ENCODE data around the gene TRIM44.
"Not testable (repeated sequence)": the region's sequence is repeated elsewhere in the genome, so short reads cannot be mapped to it uniquely, and the experiment has no call there.

TRIM44 gene

DNA sequence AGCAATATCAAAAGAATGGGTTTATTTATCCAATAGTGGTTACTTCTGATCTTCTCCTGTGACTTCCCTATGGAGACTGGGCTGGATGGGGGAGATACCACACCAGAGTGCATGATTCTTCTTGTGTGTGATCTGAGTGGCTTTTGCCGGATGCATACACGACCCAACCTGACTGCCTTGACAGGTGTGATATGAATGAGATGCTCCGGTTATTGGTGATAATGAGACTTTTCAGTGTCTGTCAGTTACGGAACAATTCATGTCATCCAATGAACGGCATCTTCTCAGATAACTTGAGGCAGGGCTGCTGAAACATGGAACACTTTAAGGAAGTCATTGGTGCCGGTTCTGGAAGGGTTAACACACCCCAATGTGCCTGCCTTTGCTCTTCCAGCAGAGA, 26.6 kb upstream of the TRIM44 start:
- no peak for DNase-seq

DNA sequence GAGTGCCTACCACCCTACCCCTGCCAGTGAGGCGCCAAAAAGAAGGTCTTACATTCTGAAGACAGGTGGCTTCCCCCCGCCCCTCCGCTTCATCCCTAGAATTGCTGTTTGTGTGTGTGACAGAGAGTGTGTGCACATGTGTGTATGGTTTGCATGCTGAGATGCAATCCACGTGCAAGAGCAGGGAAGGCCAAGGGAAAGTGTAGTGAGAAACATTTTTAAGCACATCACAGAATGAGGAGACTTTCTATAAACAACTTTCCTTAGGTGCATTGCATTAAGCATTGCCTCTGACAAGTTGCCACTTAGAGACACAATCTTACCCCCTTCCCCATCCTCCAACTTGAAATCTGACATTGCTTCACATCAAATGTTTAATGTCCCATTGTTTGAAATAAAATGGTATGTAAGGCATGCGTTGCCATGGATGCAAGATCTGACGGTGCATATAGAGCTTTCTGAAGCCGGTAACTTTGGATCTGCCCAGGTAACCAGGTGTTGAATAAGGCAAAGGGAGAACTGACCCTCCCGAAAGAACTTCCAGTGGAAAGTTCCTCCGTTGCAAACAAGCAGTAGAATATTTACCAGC, 22.9 kb upstream of the TRIM44 start:
- DNase-seq: no peak

DNA sequence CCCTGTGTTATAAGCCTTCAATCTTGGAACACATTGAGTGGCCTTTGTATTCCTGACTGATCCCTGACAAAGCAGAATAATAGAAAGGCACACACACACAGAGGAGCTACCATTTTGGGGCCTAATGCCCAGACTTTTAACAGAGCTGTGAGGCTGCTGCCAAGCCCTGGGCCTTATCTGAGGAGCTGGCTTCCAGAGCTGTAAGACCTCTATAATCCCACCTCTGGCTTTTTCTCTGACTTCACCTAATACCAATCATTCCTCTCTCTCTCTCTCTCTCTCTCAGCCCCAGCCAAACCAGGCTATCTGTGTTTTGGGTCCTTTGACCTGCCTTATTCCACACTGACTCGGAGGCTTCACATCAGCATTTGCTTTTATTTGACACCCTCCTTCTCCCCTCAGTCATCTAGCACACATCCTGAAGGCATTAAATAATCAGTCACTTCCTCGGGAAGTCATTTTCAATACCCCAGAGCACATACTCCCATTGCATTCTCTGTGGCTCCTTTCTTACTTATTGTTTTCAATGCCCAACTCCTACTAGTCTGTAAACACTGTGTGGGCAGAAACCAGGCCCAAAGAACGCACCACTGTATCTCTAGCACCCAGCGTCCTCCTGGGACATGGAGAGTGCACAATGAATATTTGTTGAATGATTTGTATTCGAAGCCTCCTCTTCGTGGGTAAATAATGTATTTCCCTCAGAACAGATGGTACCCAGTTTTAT, 21.2 kb upstream of the TRIM44 start:
- no peak for DNase-seq

DNA sequence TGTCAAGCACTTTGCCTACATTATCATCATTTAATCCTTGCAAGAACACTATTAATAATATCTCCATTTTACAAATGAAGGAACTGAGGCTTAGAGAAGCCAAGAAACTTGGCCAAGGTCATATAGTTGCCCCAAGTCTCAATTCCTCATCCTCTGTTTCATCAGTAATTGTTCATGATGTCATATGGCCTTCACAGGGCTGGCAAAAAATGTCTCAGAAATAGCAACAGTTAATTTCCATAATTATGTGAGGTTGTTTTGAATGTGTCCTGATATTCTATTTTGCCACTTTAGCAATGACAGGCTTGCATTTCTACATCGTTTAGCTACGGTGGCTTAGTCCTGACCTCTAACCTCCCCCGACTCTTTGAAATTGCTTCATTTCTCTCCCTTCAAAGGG, 20.6 kb upstream of the TRIM44 start:
- DNase-seq: no peak

DNA sequence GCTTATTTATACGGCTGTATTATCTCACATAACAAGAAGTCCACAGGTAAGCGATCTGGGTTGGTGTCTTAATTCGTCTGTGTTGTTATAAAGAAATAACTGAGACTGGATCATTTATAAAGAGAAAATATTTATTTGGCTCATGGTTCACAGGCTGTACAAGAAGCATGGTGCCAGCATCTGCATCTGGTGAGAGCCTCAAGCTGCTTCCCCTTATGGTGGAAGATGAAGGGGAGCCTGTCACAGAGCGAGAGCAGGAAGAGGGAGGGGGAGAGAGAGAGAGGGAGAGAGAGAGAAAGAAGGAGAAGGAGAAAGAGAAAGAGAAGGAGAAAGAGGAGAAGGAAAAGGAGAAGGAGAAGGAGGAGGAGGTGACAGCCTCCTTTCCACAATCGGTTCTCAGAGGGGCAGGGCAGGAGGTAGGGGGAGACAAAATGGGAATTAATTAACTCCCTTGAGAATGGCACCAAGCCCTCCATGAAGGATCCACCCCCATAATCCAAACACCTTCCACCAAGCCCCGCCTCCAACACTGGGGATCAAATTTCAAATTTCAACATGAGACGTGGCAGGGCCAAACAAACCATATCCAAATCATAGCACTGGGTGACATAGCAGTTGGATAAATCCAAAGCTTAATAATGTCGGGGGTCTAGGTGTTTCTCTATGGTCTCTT, 15.0 kb upstream of the TRIM44 start:
- no peak for DNase-seq

DNA sequence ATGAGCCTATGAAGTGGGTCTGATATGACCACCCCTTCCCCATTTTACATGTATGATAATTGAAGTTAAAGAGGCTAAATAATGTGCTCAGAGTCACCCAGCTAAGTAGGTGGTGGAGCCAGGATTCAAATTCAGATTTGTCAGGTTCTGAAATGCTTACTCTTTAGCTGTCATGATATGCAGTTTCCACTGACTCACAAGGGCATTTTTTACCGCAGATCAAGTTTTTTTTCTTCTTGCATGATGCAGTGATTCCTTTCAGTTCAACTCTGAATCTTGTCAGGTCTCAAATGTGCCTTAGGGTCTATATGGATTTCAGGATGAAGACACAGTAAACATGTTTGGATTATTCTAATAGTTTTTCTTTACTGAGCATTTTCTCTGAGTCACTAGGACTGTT, 12.6 kb upstream of the TRIM44 start:
- DNase-seq: no peak

DNA sequence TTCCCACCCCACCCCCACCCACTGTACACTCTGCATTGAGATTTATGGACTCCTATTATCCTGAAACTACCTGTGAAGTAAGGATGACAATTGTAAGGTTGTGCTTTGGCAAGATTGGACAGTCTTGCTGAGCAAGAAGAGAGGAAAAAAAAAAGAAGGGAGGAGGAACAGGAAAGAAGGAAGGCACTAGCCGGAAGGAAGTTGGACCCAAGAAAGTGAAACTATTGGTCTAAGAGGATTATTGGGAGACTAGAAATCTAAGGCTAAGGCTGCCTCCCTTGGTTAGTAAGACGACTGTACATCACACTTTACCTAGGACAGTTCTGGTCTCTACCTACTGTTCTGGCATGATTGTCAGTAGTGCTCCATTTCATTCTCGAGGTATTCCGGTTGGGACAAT, 12.1 kb upstream of the TRIM44 start:
- DNase-seq: no peak

DNA sequence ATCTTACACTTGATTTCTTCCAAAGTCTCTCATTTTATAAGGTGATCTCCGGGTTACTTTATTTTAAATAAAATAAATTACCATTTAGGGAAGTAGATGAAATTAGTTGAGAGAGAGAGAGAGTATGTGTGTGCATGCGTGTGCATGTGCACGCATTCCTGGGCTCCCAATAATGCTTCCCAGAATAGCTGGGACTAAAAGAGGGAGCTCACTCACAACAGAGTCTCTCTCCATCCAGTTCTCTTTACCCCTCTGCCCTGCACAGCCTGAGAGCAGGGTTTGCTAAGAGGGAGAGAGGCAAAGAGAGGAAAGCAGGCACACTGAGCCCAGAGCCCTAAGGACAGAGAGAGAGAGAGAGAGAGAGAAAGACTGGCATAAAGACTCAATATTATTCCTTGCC, 11.3 kb upstream of the TRIM44 start:
- DNase-seq: no peak

DNA sequence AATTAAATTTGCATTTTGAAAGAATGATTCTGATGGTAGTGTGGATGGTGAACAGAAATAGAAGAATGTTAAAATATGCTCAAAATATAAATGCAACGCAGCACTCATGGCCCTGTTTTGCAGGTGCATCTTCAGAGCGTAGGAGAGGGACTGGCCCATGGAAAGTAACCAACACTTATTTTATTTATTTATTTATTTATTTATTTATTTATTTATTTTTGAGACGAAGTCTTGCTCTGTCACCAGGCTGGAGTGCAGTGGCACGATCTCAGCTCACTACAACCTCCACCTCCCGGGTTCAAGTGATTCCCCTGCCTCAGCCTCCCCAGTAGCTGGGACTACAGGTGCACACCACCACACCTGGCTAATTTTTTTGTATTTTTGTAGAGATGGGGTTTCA, 9.8 kb upstream of the TRIM44 start:
- not testable (repeated sequence) for DNase-seq

DNA sequence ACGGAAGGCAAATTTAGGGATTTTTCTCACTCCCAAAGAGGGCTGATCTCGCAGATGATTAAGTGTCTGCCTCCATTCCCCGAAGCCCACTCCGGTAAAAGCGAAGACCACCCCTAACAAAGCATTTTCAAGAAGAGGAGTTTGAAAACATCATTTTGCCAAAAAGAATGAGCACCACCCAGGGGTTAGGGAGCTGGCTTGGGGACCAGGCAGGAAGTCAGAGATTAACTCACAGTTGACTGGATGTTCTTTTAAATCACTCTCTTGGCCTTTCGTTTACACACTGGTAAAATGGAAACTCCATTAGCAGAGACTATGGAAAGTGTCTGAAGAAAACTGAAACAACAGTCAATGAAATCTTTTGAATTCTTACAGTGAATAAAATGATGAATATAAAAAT, 7.9 kb upstream of the TRIM44 start:
- no peak for DNase-seq

DNA sequence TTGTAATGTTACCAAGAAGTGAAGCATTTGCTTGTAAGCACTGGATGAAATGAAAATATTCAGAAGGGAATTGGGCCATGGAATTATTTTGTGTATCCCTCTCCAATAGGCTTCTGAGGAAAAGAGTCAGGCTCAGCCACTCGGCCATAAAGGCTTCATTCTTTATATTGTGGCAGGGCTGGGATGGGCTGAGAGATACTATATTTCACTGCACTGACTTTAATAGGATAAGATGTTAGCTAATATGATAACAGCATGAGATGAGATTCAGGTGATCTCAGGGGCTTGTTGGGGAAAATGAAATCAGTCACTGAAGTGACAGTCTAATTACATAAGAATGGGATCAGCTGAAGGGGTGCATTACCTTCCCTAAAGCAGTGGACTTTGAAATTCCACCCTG, 7.3 kb upstream of the TRIM44 start:
- DNase-seq: no peak

DNA sequence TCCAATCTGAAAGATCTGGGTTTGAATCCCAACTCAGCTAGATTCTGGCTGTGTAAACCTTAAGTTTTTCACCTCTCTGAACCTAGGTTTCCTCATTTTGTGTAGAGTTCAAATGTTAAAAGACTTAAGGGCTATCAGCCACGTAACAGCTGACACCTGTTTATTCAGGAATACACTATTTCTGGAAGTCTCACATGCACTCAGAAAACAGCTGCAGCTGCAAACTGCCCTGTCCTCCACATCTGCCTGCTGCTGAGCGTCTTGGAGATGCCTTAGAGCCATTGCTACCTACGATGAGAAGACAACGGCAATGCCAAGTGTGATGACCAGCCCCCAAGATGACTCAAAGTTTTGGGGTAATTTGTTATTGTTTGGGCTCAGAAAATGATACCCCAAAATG, 6.7 kb upstream of the TRIM44 start:
- no peak for DNase-seq

DNA sequence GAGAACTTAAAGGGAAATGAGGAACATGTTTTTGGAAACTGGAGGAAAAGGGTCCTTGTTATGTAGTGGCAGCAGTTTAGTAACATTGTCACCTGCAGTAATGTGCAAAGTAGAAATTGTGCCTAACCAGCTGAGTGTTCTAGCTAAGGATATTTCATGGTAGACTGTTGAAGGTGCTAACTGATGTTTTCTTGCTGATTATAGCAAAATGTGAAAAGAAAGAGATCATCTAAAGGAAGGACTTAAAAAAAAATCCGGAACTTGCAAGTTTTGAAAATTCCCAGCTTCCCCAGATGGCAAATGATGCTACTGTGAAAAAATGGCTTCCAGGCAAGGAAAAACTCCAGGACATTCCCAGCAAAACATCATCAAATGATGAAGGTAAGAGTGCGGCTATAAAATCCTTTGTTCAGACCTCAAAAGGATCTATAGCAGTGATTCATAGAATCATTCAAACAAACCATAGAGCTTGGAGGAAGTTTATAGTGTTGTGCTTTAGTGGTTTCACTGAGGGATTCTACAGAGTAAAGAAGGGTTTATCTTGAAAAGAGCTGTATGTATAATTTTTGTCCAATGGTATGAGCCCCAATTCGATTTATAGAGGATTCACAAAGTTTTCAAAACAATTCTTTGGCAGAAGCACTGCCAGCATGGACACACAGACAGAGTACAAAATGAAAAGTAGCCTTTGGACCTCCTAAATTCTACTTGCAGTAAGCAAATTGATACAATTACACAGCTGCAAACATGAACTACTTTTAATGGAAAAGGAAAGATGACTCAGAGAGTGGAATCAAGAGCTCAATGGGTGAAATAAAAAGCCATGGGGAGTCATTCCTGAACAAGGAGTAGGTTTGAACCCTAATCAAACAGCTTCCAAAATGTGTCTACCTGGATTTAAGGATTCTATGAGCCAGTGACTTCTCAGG, 4.3 kb upstream of the TRIM44 start:
- no peak for DNase-seq

DNA sequence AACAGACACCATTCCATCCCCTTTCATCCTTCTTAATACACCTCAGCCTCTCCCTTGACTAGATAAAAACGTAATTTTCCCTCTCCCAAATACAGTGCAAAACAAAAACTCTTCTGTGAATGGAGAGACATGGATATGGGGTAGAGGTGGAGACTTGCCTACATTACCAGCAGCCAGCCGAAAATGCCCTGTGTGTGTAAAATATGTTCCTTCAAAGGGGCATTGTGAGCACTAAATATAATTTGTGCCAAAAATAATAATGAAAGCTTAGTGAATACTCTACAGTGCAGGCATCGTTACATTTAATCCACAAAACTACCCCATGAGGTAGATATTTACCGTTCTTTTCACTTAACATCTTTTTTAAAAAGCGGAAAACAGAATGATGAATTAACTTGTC, 1.0 kb upstream of the TRIM44 start:
- DNase-seq: no peak

DNA sequence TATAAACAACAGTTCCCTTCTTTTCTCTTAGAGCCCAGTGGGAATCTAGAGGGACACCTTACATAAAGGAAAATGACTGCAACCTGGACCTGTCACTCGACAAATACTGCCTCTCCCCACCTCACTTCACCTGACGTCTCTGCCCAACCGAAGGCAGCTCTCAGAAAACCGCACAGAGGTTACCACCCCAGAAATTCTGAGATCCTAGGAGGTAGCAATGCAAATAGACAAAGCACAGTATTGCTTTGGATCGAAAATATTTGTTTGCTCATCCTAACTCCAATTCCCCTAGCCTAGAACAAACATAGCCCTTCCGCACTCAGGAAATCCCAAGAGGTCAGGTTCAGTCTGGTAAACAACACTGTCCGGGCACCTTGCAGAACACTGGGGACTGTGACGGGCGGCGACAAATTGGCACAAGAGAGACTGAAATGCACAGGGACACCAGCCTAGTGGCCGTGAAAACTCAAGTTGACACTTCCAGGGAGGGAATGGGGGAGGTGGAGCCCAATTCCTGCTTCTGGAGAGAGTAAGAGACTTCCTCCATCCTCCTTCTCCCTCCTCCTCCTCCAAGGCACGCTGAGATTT, 420 bp upstream of the TRIM44 start:
- DNase-seq: no peak

DNA sequence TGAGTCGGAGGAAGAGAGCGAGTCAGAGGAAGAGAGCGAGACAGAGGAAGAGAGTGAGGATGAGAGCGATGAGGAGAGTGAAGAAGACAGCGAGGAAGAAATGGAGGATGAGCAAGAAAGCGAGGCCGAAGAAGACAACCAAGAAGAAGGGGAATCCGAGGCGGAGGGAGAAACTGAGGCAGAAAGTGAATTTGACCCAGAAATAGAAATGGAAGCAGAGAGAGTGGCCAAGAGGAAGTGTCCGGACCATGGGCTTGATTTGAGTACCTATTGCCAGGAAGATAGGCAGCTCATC, 780 bp downstream of the TRIM44 start:
- DNase-seq: no peak

DNA sequence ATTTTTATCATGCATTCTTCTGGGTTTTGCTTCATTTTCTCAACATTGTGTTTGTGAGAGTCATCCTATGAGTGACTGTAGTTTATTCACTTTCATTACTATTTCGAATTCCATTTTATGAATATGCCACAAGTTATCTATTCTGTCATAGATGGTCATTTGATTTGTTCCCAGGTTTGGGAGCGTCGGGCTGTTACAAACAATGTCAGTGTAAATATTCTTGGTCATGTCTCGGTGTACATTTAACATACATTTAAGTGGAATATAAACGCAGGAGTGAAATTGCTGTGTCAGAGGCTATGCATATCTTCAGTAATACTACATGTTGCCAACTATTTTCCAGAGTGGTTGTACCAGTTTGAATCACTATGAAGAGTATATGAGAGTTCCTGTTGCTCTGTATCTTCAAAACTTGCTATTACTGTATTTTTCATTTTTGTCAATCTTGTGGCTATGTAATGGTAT, 2.4 kb downstream of the TRIM44 start:
- DNase-seq: no peak

DNA sequence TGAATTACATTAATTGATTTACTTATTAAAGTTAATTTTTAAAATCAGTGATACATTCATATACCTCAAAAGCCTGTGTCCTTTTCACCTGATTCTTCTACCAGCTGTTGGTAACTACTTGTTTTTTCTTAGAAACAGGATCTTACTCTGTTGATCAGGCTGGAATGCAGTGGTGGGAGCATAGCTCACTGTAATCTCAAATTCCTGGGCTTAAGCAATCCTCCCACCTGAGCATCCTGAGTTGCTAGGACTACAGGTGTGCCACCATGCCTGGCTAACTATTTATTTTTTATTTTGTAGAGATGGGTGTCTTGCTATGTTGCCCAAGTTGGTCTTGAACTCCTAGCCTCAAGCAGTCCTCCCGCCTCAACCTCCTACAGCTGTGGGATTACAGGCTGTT, 4.7 kb downstream of the TRIM44 start:
- no peak for DNase-seq

DNA sequence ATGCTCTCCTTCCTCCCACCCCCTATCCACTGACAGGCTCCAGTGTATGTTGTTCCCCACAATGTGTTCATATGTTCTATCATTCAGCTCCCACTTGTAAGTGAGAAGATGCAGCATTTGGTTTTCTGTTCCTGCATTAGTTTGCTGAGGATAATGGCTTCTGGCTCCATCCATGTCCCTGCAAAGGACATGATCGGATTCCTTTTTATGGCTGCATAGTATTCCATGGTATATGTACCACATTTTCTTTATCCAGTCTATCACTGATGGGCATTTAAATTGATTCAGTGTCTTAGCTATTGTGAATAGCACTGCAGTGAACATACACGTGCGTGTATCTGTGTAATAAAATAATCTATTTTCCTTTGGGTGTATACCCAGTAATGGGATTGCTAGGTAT, 5.8 kb downstream of the TRIM44 start:
- DNase-seq: not testable (repeated sequence)

DNA sequence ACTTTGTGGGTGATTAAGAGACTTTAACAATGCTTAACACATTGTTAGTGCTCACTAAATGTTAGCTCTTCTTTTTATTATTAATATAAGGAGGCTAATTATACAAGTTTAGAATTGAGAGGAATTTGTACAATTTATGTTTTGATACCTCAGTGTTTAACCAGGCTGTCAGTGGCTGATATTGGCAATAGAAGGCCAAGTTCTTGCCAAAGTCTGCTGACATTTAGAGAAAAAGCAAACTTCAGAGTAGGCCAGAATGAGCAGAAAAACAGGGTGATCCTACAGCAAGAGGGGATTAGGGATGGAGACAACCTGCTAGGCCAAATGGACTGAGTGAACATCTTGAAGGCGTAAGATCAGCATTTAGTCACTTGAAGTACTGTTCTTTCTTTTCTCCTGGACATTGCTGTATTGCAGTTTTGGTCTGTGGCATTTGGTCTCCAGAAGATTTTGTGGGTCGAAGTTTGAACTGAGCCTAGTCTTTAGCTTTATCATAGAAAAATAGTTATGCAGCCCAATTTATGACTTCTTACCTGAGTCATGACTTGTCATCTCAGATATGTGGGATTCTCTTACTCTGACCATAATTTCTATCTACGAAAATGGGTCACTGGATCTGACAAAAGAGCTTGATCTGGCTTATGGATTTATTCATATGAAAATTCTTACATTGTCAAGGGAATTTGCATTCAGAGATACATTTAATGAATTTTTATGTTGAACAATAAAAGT, 9.0 kb downstream of the TRIM44 start:
- DNase-seq: no peak

DNA sequence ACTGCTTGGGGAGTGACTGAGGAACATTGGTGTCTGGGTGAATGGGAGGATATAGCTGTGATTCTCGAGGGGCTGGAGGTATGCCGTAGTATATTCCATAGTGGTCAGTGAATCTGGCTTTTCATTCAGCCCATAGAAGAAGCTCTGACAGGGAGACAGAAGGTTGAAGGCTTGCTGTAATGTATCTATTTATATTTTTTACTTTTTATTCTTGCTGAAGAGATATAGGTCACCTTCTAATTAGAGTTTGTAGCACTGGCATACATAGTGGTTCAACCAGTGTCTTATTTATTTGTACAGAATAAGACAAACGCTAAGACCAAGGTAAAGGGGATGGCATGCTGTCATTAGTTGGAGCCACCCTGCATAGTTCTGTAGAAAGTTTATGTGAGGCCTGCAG, 10.0 kb downstream of the TRIM44 start:
- no peak for DNase-seq

DNA sequence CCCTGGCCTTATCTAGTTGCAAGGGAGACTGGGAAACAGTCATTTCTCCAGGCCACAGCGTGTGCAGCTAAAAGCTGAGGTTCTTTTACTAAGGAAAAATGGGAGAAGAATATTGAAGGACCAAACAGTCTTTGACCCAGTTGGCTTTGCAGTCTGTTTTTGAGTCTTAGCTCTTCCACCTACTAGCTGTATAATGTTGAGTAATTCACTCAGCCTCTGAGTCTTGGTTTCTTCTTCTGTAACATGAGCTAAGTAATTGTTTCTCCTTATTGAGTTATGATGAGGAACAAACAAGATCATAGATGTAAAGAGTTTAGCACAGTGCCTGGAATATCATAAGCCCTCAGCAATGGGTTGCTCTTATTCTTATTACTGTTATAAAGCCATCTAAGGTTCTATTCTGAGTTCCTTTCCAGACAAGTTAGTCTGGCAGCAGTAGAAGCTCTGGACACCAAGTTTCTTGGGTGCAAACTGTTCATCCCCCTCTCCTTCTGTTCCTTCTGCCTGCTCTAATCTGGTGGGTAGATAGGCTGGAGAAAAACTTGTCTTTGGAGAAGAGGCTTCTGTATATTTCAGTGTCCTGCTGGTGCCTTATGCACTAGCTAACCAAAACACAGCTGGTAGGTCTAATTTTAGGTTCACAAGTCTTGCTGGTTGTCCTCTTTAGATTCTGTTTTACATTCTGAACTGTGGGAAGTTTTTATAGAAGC, 13.5 kb downstream of the TRIM44 start:
- no peak for DNase-seq

Measured in GF-D8 (cell line).